ENCODE data around the gene TTN. TPM values are rescaled to one million over a fixed set of nuclear protein-coding genes. Genes with fewer than 3 reads are reported as not detected.

The TTN gene
- total RNA-seq, 4 donors from 2014 or later: 0.21 to 2.1 (median 0.76) TPM

- no peaks in the 10 kb centered on the region for H3K36me3 ChIP-seq
- no peak overlapping the region for H3K27ac ChIP-seq
- TF ChIP-seq POLR2A (IDR thresholded peaks at IDR 0.05) (no peak), EP300 (IDR thresholded peaks at IDR 0.05) (no peak), POLR2AphosphoS5 (IDR thresholded peaks at IDR 0.05) (no peak)
- TF ChIP-seq, protein P1, sequence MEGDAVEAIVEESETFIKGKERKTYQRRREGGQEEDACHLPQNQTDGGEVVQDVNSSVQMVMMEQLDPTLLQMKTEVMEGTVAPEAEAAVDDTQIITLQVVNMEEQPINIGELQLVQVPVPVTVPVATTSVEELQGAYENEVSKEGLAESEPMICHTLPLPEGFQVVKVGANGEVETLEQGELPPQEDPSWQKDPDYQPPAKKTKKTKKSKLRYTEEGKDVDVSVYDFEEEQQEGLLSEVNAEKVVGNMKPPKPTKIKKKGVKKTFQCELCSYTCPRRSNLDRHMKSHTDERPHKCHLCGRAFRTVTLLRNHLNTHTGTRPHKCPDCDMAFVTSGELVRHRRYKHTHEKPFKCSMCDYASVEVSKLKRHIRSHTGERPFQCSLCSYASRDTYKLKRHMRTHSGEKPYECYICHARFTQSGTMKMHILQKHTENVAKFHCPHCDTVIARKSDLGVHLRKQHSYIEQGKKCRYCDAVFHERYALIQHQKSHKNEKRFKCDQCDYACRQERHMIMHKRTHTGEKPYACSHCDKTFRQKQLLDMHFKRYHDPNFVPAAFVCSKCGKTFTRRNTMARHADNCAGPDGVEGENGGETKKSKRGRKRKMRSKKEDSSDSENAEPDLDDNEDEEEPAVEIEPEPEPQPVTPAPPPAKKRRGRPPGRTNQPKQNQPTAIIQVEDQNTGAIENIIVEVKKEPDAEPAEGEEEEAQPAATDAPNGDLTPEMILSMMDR (IDR thresholded peaks at IDR 0.05): no peak
- H3K9me3 ChIP-seq: no peaks in the 10 kb centered on the region
- no peaks in the 10 kb centered on the region for H3K4me1 ChIP-seq
- H3K4me3 ChIP-seq: no peak overlapping the region
- 59% methylated on average over 1 of the region's 1 CpG for WGBS
- H3K27me3 ChIP-seq: no peaks in the 10 kb centered on the region
- no peak for DNase-seq (ENCODE audit: low spot score in 2 of 2)
These were observed 123.3 kb downstream of the TTN start for GRCh38 chr2:178683877-178684276.

- H3K9me3 ChIP-seq: no peaks in the 10 kb centered on the region
- H3K27me3 ChIP-seq: no peaks in the 10 kb centered on the region
- H3K36me3 ChIP-seq: no peaks in the 10 kb centered on the region
- no peak overlapping the region for H3K4me3 ChIP-seq
- no peaks in the 10 kb centered on the region for H3K4me1 ChIP-seq
- DNase-seq (ENCODE audit: low spot score in 2 of 2): no peak
- no peak overlapping the region for H3K27ac ChIP-seq
- TF ChIP-seq POLR2AphosphoS5 (IDR thresholded peaks at IDR 0.05) (no peak), POLR2A (IDR thresholded peaks at IDR 0.05) (no peak), EP300 (IDR thresholded peaks at IDR 0.05) (no peak)
- TF ChIP-seq, protein P1 (IDR thresholded peaks at IDR 0.05): no peak
- 78% methylated on average over 4 of the region's 4 CpGs for WGBS
These were observed 126.1 kb downstream of the TTN start for GRCh38 chr2:178681081-178681480.

DNA sequence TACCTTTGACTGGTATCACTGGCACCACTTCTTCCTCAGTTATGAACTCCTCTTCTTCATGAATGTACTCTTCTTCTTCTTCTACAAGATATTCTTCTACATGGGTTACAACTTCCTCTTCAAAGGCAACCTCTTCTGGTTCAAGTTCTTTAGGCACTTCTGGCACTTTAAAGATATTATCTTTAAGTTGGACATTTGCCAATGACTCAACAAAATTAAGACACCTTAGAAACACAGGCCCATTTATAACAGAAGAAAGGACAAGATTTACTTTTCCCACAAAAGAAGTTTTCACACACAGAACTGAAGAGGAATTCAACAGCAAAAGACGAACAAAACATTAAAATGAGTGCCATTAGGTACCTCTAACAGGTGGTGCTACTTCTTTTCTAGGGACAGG, 127.3 kb downstream of the TTN start:
- no peaks in the 10 kb centered on the region for H3K9me3 ChIP-seq
- H3K4me3 ChIP-seq: no peak overlapping the region
- no peaks in the 10 kb centered on the region for H3K27me3 ChIP-seq
- H3K36me3 ChIP-seq: no peaks in the 10 kb centered on the region
- WGBS: 70% methylated on average over 1 of the region's 1 CpG
- H3K4me1 ChIP-seq: no peaks in the 10 kb centered on the region
- no peak overlapping the region for H3K27ac ChIP-seq
- TF ChIP-seq POLR2A (IDR thresholded peaks at IDR 0.05): no peak
- TF ChIP-seq, protein P1 (IDR thresholded peaks at IDR 0.05): no peak
- TF ChIP-seq POLR2AphosphoS5 (IDR thresholded peaks at IDR 0.05): no peak
- no peak for TF ChIP-seq EP300 (IDR thresholded peaks at IDR 0.05)
- no peak for DNase-seq (ENCODE audit: low spot score in 2 of 2)

- DNase-seq (ENCODE audit: low spot score in 2 of 2): no peak
- Histone ChIP-seq H3K4me3 (no peak overlapping the region), H3K4me1 (no peaks in the 10 kb centered on the region), H3K9me3 (no peaks in the 10 kb centered on the region), H3K27me3 (no peaks in the 10 kb centered on the region), H3K27ac (no peak overlapping the region), H3K36me3 (no peaks in the 10 kb centered on the region)
- WGBS: 78% methylated on average over 2 of the region's 2 CpGs
- TF ChIP-seq POLR2A (IDR thresholded peaks at IDR 0.05) (no peak), EP300 (IDR thresholded peaks at IDR 0.05) (no peak), POLR2AphosphoS5 (IDR thresholded peaks at IDR 0.05) (no peak)
- TF ChIP-seq, protein P1 (IDR thresholded peaks at IDR 0.05): no peak
These were observed 129.6 kb downstream of the TTN start for GRCh38 chr2:178677599-178677998.

DNA sequence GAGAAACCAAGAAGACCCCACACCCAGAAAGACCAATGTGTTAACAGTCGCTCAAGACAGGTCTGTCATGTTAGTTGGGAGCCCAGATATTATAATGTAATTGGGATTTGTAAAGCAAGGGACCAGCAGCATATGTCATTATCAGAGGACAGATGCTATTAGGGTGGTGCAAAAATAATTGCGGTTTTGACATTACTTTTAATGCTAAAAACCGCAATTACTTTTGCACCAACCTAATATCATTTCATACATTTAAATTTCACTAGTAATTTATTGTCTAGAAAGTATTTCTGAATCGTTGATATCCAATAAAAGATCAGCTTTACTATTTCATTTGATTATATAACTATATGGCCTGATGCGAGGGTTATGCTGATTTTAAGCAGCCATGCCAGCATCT, 131.2 kb downstream of the TTN start:
- no peaks in the 10 kb centered on the region for H3K9me3 ChIP-seq
- H3K4me3 ChIP-seq: no peak overlapping the region
- no peaks in the 10 kb centered on the region for H3K27me3 ChIP-seq
- no peaks in the 10 kb centered on the region for H3K36me3 ChIP-seq
- H3K4me1 ChIP-seq: no peaks in the 10 kb centered on the region
- 95% methylated on average over 5 of the region's 5 CpGs for WGBS
- H3K27ac ChIP-seq: no peak overlapping the region
- no peak for TF ChIP-seq POLR2A (IDR thresholded peaks at IDR 0.05)
- DNase-seq (ENCODE audit: low spot score in 2 of 2): no peak

- no peak for DNase-seq (ENCODE audit: low spot score in 2 of 2)
- H3K36me3 ChIP-seq: no peaks in the 10 kb centered on the region
- no peak overlapping the region for H3K4me3 ChIP-seq
- WGBS: 91% methylated on average over 4 of the region's 4 CpGs
- TF ChIP-seq, protein P1 (IDR thresholded peaks at IDR 0.05): no peak
- TF ChIP-seq EP300 (IDR thresholded peaks at IDR 0.05) (no peak), POLR2A (IDR thresholded peaks at IDR 0.05) (no peak), POLR2AphosphoS5 (IDR thresholded peaks at IDR 0.05) (no peak)
- no peaks in the 10 kb centered on the region for H3K27me3 ChIP-seq
- no peak overlapping the region for H3K27ac ChIP-seq
- no peaks in the 10 kb centered on the region for H3K9me3 ChIP-seq
- no peaks in the 10 kb centered on the region for H3K4me1 ChIP-seq
These were observed 133.1 kb downstream of the TTN start for GRCh38 chr2:178674122-178674521.

Measured in suprapubic skin (tissue), 4 donors.